Mesodermal cell (in vitro differentiated cells): Measurements from ENCODE around the gene CCDC30.

Experiments
- H3K27ac ChIP-seq: 2 replicates; pipeline ENCODE4 v1.7.0; 2013; ENCODE audit warnings: mild to moderate bottlenecking, low read depth, low read length, moderate library complexity; ENCODE audit not compliant: severe bottlenecking
- H3K36me3 ChIP-seq: 2 replicates; pipeline ENCODE4 v1.7.1; 2013; ENCODE audit warnings: mild to moderate bottlenecking, low read length, moderate library complexity; ENCODE audit not compliant: control insufficient read depth, insufficient read depth
- H3K4me1 ChIP-seq: one replicate; pipeline ENCODE4 v1.7.1; 2013; ENCODE audit warnings: mild to moderate bottlenecking, low read length; ENCODE audit not compliant: insufficient read depth, control insufficient read depth, poor library complexity, severe bottlenecking
- H3K4me3 ChIP-seq: 2 replicates; pipeline ENCODE4 v1.7.0; 2013; ENCODE audit warnings: low read length, control low read depth, mild to moderate bottlenecking; ENCODE audit not compliant: insufficient read depth, poor library complexity, severe bottlenecking; ENCODE audit errors: extremely low read depth
- H3K9me3 ChIP-seq: 2 replicates; pipeline ENCODE4 v1.7.1; 2013; ENCODE audit warnings: mild to moderate bottlenecking, low read length, moderate library complexity; ENCODE audit not compliant: control insufficient read depth
- WGBS, 2 experiments: methylation state at CpG; one replicate each; pipeline ENCODE4 v1.1.5; 2013; ENCODE audit warnings: missing lambda C conversion rate in 2 of 2; ENCODE audit not compliant: insufficient coverage in 2 of 2; 5-methylcytosine and 5-hydroxymethylcytosine counted together

Gene CCDC30

GRCh38 chr1:42691157-42691498, 228.0 kb downstream of the CCDC30 start:
- Histone ChIP-seq H3K36me3 (peaks cover 85% of the 10 kb centered on the region), H3K9me3 (no peaks in the 10 kb centered on the region), H3K4me1 (peaks cover 2% of the 10 kb centered on the region), H3K4me3 (no peak overlapping the region), H3K27ac (no peak overlapping the region)
- WGBS, 2 experiments, result 100% methylated on average over 1 of the region's 4 CpGs

- H3K36me3 ChIP-seq, result peaks cover 86% of the 10 kb centered on the region
- H3K4me3 ChIP-seq, result no peak overlapping the region
- no peaks in the 10 kb centered on the region for H3K9me3 ChIP-seq
- no peaks in the 10 kb centered on the region for H3K4me1 ChIP-seq
- no peak overlapping the region for H3K27ac ChIP-seq
- 41 to 56% methylated on average over 5 of the region's 5 CpGs for WGBS, 2 experiments
Measured at GRCh38 chr1:42692461-42692860, 229.4 kb downstream of the CCDC30 start.

GRCh38 chr1:42692911-42693310, 229.8 kb downstream of the CCDC30 start:
- Histone ChIP-seq H3K4me1 (no peaks in the 10 kb centered on the region), H3K27ac (no peak overlapping the region), H3K4me3 (no peak overlapping the region), H3K9me3 (no peaks in the 10 kb centered on the region), H3K36me3 (peaks cover 86% of the 10 kb centered on the region)
- no CpG with 5 or more reads among the region's 2 CpGs for WGBS, 2 experiments

DNA sequence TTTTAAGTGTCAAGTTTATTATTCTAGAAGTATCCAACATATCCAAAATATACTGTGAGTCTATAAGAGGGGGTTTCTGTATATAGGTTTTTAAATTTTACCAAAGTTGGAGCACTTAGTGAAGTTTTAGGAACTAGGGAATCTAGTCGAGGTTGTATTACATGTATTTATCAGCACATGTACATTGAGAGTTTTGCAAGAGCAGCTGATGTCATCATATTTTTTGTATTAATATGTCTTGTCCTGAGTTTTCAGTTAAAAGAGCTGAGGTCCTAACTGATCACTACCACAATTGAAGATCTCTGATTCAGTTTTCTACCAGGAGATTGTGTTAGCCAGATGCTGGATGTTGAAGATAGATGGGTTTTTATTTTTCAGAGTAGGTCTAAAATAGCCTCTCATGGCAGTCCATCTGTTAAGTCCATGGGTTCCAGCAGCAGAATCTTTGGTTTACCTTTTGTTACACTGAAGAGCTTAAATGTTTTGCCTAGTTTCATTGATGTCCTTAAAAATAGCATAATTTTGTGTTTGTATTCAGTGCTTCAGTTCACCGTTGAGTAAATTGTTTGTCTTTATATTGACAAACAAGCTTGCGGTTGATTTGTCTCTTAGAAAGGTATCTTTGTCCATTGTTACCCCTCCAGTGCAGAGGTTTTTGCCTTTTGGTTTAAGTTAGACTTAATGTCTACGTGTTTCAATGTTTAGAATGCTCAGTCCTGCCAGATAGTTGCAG, 235.2 kb downstream of the CCDC30 start:
- 100% methylated on average over 2 to 3 of the region's 4 CpGs for WGBS, 2 experiments
- H3K27ac ChIP-seq, result no peak overlapping the region
- H3K4me3 ChIP-seq, result no peak overlapping the region
- no peaks in the 10 kb centered on the region for H3K4me1 ChIP-seq
- H3K36me3 ChIP-seq, result peaks cover 98% of the 10 kb centered on the region
- no peaks in the 10 kb centered on the region for H3K9me3 ChIP-seq

DNA sequence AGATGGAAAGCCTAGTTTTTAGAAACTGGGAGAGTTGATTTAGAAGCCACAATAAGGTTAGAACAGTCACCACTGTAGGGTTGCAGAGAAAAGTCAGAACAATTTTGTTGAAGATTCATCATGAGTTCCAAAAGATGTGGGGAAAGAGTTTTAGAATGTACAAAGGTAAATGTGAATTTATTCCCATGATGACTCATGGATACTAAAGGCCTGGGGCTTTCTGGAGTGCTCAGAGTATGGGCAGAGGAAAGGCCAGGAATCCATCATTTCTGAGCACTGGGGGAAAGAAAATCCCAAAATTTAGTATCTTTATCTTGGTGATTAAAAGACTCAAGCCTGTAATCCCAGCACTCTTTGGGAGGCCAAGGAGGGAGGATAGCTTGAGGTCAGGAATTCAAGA, 236.9 kb downstream of the CCDC30 start:
- H3K4me1 ChIP-seq, result no peaks in the 10 kb centered on the region
- no peak overlapping the region for H3K27ac ChIP-seq
- H3K4me3 ChIP-seq, result no peak overlapping the region
- no peaks in the 10 kb centered on the region for H3K9me3 ChIP-seq
- peaks cover 98% of the 10 kb centered on the region for H3K36me3 ChIP-seq

GRCh38 chr1:42703888-42704464, 240.9 kb downstream of the CCDC30 start:
- H3K36me3 ChIP-seq, result peaks cover 90% of the 10 kb centered on the region
- no peaks in the 10 kb centered on the region for H3K4me1 ChIP-seq
- WGBS, 2 experiments, result 92 to 100% methylated on average over 5 to 6 of the region's 7 CpGs
- H3K27ac ChIP-seq, result no peak overlapping the region
- no peaks in the 10 kb centered on the region for H3K9me3 ChIP-seq
- H3K4me3 ChIP-seq, result no peak overlapping the region
